ENCODE results near the gene MAGEB10.

Gene MAGEB10

DNA sequence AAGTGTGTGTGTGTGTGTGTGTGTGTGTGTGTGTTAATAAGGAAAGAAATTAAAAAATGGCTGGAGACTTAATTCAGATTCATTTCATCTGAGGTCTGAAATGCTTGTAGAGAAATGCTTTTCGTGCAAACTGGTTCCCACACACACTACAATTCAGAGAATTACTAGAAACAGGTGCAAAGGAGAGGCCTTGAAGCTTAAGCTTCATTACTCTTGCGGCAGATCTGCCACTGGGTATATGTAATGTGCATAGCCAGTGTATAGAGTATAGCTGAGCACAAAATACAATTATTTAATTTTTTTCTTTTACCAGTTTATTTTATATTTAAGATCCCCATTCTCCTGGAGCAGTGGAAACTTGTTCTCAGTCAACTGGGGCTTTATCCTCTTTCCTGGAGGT, 31.8 kb upstream of the MAGEB10 start:
- Histone ChIP-seq H3K4me3 (ENCODE audit: low read depth, low read length) (no peak overlapping the region), H3K36me3 (ENCODE audit: control insufficient read depth in 2 of 2, insufficient read depth in 1 of 2, low read length in 2 of 2) (no peaks in the 10 kb centered on the region), H3K27ac (ENCODE audit: extremely low read depth, low read depth, low read length) (no peak overlapping the region), H3K4me1 (ENCODE audit: control insufficient read depth, insufficient read depth, low read length) (no peaks in the 10 kb centered on the region), H3K9me3 (ENCODE audit: control insufficient read depth, insufficient read depth, low read depth, low read length) (no peaks in the 10 kb centered on the region)
- CTCF ChIA-PET: interaction anchor here (0.6 kb wide), 1 partner anchor 21 kb away, joined by 4 read pairs; no protein-coding TSS in a partner anchor
- TF ChIP-seq ZNF362 (tag by site-specific recombination; IDR thresholded peaks at IDR 0.05) (no peak), PRDM1 (tag by site-specific recombination; IDR thresholded peaks at IDR 0.05) (no peak), ZBTB21 (tag by site-specific recombination; IDR thresholded peaks at IDR 0.05) (no peak), ZEB2 (tag by site-specific recombination; IDR thresholded peaks at IDR 0.05) (no peak)
- POLR2A ChIA-PET: no interaction called here

DNA sequence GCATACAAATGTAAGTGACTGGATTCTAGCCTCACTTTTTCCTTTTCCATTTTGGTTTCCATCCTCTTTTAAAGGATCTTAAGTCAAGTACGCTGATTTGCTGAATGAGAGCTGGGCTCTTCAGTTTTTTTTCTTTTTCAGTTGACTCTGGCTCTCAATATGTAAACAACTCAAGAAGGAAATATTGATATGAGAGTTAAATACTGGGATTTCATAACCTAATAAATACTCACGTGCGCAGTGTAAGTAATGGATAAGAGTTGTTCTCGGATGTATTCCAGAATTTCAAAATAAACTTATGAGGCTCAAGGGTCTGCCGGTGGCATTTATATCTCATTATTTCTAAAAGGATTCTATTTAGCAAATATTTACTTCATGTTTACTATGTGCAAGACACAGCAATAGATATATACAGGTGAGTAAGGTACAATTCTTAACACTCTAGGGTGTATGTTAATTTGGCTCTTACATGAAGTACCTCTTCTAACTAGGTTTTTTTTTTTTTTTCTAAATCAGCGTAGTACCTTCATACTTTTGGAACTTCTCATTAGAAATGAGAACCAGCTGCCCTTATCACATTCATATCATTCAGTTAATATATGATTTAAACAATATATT, 11.0 kb upstream of the MAGEB10 start:
- H3K4me1 ChIP-seq (ENCODE audit: control insufficient read depth, insufficient read depth, low read length): no peaks in the 10 kb centered on the region
- H3K4me3 ChIP-seq (ENCODE audit: low read depth, low read length): no peak overlapping the region
- H3K9me3 ChIP-seq (ENCODE audit: control insufficient read depth, insufficient read depth, low read depth, low read length): no peaks in the 10 kb centered on the region
- TF ChIP-seq AEBP2 (tag by site-specific recombination; IDR thresholded peaks at IDR 0.05; ENCODE audit: borderline replicate concordance) (no peak), ZNF23 (tag by site-specific recombination; IDR thresholded peaks at IDR 0.05; ENCODE audit: borderline replicate concordance) (no peak), ZBTB17 (tag by site-specific recombination; IDR thresholded peaks at IDR 0.05) (no peak)
- no peaks in the 10 kb centered on the region for H3K36me3 ChIP-seq (ENCODE audit: control insufficient read depth in 2 of 2, insufficient read depth in 1 of 2, low read length in 2 of 2)
- ChIA-PET POLR2A (no interaction called here), CTCF (no interaction called here)
- no peak overlapping the region for H3K27ac ChIP-seq (ENCODE audit: extremely low read depth, low read depth, low read length)

- ChIA-PET CTCF (no interaction called here), POLR2A (no interaction called here)
- Histone ChIP-seq H3K27ac (ENCODE audit: extremely low read depth, low read depth, low read length) (no peak overlapping the region), H3K4me3 (ENCODE audit: low read depth, low read length) (no peak overlapping the region), H3K4me1 (ENCODE audit: control insufficient read depth, insufficient read depth, low read length) (no peaks in the 10 kb centered on the region), H3K36me3 (ENCODE audit: control insufficient read depth in 2 of 2, insufficient read depth in 1 of 2, low read length in 2 of 2) (no peaks in the 10 kb centered on the region), H3K9me3 (ENCODE audit: control insufficient read depth, insufficient read depth, low read depth, low read length) (no peaks in the 10 kb centered on the region)
- TF ChIP-seq, protein P1, sequence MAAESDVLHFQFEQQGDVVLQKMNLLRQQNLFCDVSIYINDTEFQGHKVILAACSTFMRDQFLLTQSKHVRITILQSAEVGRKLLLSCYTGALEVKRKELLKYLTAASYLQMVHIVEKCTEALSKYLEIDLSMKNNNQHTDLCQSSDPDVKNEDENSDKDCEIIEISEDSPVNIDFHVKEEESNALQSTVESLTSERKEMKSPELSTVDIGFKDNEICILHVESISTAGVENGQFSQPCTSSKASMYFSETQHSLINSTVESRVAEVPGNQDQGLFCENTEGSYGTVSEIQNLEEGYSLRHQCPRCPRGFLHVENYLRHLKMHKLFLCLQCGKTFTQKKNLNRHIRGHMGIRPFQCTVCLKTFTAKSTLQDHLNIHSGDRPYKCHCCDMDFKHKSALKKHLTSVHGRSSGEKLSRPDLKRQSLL (tag by site-specific recombination; IDR thresholded peaks at IDR 0.05): no peak
- TF ChIP-seq, protein P2, sequence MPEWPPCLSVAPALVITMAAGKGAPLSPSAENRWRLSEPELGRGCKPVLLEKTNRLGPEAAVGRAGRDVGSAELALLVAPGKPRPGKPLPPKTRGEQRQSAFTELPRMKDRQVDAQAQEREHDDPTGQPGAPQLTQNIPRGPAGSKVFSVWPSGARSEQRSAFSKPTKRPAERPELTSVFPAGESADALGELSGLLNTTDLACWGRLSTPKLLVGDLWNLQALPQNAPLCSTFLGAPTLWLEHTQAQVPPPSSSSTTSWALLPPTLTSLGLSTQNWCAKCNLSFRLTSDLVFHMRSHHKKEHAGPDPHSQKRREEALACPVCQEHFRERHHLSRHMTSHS (tag by site-specific recombination; IDR thresholded peaks at IDR 0.05): no peak
- TF ChIP-seq YY2 (tag by site-specific recombination; IDR thresholded peaks at IDR 0.05) (no peak), ZSCAN30 (tag by site-specific recombination; IDR thresholded peaks at IDR 0.05) (no peak), ZNF561 (tag by site-specific recombination; IDR thresholded peaks at IDR 0.05; ENCODE audit: borderline replicate concordance) (no peak)
Measured at GRCh38 chrX:27797575-27797974, 10.2 kb upstream of the MAGEB10 start.

GRCh38 chrX:27808226-27808625, 436 bp downstream of the MAGEB10 start:
- H3K4me1 ChIP-seq (ENCODE audit: control insufficient read depth, insufficient read depth, low read length): no peaks in the 10 kb centered on the region
- ChIA-PET POLR2A (no interaction called here), CTCF (no interaction called here)
- H3K9me3 ChIP-seq (ENCODE audit: control insufficient read depth, insufficient read depth, low read depth, low read length): no peaks in the 10 kb centered on the region
- no peak overlapping the region for H3K27ac ChIP-seq (ENCODE audit: extremely low read depth, low read depth, low read length)
- H3K4me3 ChIP-seq (ENCODE audit: low read depth, low read length): no peak overlapping the region
- no peaks in the 10 kb centered on the region for H3K36me3 ChIP-seq (ENCODE audit: control insufficient read depth in 2 of 2, insufficient read depth in 1 of 2, low read length in 2 of 2)
- TF ChIP-seq PRDM2 (tag by site-specific recombination; IDR thresholded peaks at IDR 0.05; ENCODE audit: borderline replicate concordance) (no peak), SETDB1 (IDR thresholded peaks at IDR 0.05; ENCODE audit: insufficient read length, low read length) (no peak), ZNF274 (IDR thresholded peaks at IDR 0.05; ENCODE audit: low read length) (no peak), ZNF274 (tag by site-specific recombination; IDR thresholded peaks at IDR 0.05; ENCODE audit: borderline replicate concordance) (no peak), ZNF239 (tag by site-specific recombination; IDR thresholded peaks at IDR 0.05) (no peak), MZF1 (tag by site-specific recombination; IDR thresholded peaks at IDR 0.05; ENCODE audit: borderline replicate concordance) (no peak)

All from HEK293 (cell line).